Brain microvascular endothelial cell (primary cell): Measurements from ENCODE around the gene NCAM1.

ENCODE experiments used
- DNase-seq: peaks from one replicate; pipeline ENCODE4 v3.0.0-alpha.2; 2020
- H3K27ac ChIP-seq: fragments of 250-450 bp; sonication (Bioruptor Pico); 2 replicates; pipeline ENCODE4 v1.5.1; 2020; ENCODE audit warnings: mild to moderate bottlenecking, moderate library complexity
- H3K27me3 ChIP-seq: fragments of 250-450 bp; sonication (Bioruptor Pico); replicated peaks from 2 replicates; pipeline ENCODE4 v1.5.1; 2020; ENCODE audit warnings: mild to moderate bottlenecking
- H3K36me3 ChIP-seq: fragments of 250-450 bp; sonication (Bioruptor Pico); replicated peaks from 2 replicates; pipeline ENCODE4 v1.5.1; 2020; ENCODE audit warnings: mild to moderate bottlenecking
- H3K4me3 ChIP-seq: 2 replicates; pipeline ENCODE4 v1.5.1; 2011; ENCODE audit warnings: low read depth, mild to moderate bottlenecking, control low read depth, low read length, moderate library complexity
- in situ Hi-C: cut with HindIII; loops from 2 replicates; pipeline ENCODE4 v1.10.0; 2017; ENCODE audit warnings: low sequenced_read_pairs, low pct_ligation_motif_present
- TF ChIP-seq, protein P1 (sequence below): IDR thresholded peaks from 2 replicates; pipeline ENCODE4 v1.5.1; 2011; ENCODE audit warnings: low read depth, mild to moderate bottlenecking, moderate library complexity, low read length, control low read depth, inconsistent platforms; ENCODE audit errors: missing control alignments

Gene NCAM1

DNA sequence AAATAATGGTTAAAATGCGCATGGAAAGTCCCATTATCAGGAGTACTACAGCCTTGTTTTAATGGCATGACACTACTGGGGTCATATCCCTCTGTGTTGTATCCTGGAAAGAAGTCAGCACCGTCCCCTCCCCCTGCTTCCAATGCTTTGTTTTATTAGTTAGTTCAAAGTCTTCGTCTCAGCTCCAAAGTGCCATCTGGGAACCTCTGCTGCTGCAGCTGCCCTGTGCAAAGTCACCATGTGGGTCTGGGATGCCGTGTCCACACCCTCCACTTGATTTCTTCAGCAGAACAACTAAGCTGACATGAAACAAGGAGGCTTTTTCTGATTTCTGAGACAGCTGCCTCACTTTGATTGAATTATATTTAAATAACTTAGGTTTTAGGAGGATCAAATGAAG lies 29.5 kb upstream of the NCAM1 start:
- TF ChIP-seq, protein P1, sequence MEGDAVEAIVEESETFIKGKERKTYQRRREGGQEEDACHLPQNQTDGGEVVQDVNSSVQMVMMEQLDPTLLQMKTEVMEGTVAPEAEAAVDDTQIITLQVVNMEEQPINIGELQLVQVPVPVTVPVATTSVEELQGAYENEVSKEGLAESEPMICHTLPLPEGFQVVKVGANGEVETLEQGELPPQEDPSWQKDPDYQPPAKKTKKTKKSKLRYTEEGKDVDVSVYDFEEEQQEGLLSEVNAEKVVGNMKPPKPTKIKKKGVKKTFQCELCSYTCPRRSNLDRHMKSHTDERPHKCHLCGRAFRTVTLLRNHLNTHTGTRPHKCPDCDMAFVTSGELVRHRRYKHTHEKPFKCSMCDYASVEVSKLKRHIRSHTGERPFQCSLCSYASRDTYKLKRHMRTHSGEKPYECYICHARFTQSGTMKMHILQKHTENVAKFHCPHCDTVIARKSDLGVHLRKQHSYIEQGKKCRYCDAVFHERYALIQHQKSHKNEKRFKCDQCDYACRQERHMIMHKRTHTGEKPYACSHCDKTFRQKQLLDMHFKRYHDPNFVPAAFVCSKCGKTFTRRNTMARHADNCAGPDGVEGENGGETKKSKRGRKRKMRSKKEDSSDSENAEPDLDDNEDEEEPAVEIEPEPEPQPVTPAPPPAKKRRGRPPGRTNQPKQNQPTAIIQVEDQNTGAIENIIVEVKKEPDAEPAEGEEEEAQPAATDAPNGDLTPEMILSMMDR: no peak
- no peak for DNase-seq
- in situ Hi-C loops: no loop called here

GRCh38 chr11:112932593-112932992 lies 28.6 kb upstream of the NCAM1 start:
- no peak for DNase-seq
- TF ChIP-seq, protein P1: no peak
- H3K36me3 ChIP-seq: no peaks in the 10 kb centered on the region
- H3K27me3 ChIP-seq: no peaks in the 10 kb centered on the region
- H3K4me3 ChIP-seq: no peak overlapping the region
- in situ Hi-C loops: no loop called here
- H3K27ac ChIP-seq: no peak overlapping the region

More for the DNA sequence above, 29.5 kb upstream of the NCAM1 start:
- H3K36me3 ChIP-seq: no peaks in the 10 kb centered on the region
- H3K27me3 ChIP-seq: no peaks in the 10 kb centered on the region
- H3K4me3 ChIP-seq: no peak overlapping the region
- H3K27ac ChIP-seq: no peak overlapping the region

GRCh38 chr11:112933970-112934369 lies 27.2 kb upstream of the NCAM1 start:
- Histone ChIP-seq H3K4me3 (no peak overlapping the region), H3K27ac (no peak overlapping the region), H3K27me3 (no peaks in the 10 kb centered on the region), H3K36me3 (no peaks in the 10 kb centered on the region)
- TF ChIP-seq, protein P1: no peak
- no peak for DNase-seq
- in situ Hi-C loops: no loop called here

DNA sequence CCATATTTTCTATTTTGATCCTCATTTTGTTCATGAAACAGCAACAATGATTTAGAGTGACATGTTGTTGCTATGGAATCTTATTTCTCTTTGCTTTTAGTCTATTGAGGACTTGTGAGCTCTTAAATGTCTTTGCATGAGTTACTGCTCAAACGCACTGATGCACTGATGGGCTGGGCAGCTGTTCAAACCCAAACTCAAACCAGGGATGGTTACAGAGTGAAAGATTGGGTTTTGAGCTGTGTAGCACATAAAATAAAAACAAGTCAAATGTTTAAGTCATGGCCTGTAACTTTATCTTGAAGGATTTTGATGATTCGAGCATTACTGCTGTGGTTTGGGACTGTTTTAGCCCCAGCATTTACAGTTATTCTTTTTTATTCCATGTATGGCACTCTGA lies 20.1 kb upstream of the NCAM1 start:
- TF ChIP-seq, protein P1: no peak
- Histone ChIP-seq H3K27ac (no peak overlapping the region), H3K36me3 (no peaks in the 10 kb centered on the region), H3K4me3 (no peak overlapping the region), H3K27me3 (no peaks in the 10 kb centered on the region)
- no peak for DNase-seq
- in situ Hi-C loops: no loop called here

DNA sequence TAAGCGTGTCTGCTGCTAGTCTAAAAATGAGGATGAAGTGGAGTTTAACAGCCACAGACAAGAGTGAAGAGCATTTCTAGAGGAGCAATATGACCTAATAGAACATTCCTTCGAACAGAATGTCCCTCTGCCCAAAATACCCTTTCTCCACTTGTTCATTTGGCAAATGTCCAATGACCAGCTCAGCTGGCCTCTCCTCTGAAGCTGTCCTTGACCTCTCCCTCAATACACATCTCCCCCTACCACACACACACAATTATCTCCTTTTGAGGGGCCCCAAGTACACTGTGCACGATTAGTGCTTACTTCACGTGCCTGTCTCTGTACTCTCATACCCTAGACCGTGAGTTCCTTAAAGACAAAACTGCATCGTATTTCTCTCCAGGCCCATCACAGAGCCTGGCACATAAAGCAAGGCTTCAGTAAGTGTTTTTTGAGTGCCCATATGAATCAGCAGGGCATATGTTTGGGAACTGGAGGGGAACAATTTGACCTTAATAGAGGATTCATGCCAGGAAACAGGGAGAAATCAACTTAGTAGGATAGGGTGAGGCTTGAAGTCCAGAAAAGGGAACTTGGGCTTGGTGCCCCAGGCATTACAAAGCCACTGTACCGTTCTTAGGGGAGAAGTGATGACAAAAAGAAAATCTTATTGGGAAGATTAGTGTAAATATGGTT lies 18.1 kb upstream of the NCAM1 start:
- Histone ChIP-seq H3K27me3 (no peaks in the 10 kb centered on the region), H3K36me3 (no peaks in the 10 kb centered on the region), H3K27ac (no peak overlapping the region), H3K4me3 (no peak overlapping the region)
- DNase-seq: no peak
- in situ Hi-C loops: no loop called here
- TF ChIP-seq, protein P1: no peak

- in situ Hi-C loops: no loop called here
- TF ChIP-seq, protein P1: no peak
- no peak for DNase-seq
- H3K27me3 ChIP-seq: no peaks in the 10 kb centered on the region
- no peaks in the 10 kb centered on the region for H3K36me3 ChIP-seq
- H3K4me3 ChIP-seq: no peak overlapping the region
- no peak overlapping the region for H3K27ac ChIP-seq
These were observed 14.4 kb upstream of the NCAM1 start for GRCh38 chr11:112946866-112947265.
